Measurements from ENCODE around the gene P4HA1.

The P4HA1 gene

GRCh38 chr10:73093922-73094850 is 2.5 kb downstream of the P4HA1 start:
- DNase-seq: no peak

- DNase-seq: no peak
Observed at GRCh38 chr10:73092830-73093229, 3.8 kb downstream of the P4HA1 start.

- DNase-seq: no peak
Observed at GRCh38 chr10:73088304-73088703, 8.4 kb downstream of the P4HA1 start.

GRCh38 chr10:73086816-73087215 is 9.8 kb downstream of the P4HA1 start:
- no peak for DNase-seq

DNA sequence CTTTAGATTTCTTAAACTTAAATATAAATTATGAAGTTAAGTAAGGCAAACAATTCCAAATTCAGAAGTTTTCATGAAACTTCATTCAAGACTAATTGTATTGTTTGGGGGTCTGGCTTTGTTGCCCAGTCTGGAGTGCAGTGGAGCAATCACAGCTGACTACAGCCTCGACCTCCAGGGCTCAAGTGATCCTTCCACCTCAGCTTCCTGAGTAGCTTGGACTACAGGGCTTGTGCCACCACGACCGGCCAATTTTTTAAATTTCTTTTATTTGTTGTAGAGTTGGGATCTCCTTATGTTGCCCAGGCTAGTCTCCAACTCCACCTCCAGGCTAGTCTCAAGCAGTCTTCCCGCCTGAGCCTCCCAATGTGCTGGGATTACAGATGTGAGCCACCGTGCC is 12.5 kb downstream of the P4HA1 start:
- no peak for DNase-seq

GRCh38 chr10:73083221-73083620 is 13.4 kb downstream of the P4HA1 start:
- no peak for DNase-seq

GRCh38 chr10:73079779-73080541 is 16.7 kb downstream of the P4HA1 start:
- no peak for DNase-seq

DNA sequence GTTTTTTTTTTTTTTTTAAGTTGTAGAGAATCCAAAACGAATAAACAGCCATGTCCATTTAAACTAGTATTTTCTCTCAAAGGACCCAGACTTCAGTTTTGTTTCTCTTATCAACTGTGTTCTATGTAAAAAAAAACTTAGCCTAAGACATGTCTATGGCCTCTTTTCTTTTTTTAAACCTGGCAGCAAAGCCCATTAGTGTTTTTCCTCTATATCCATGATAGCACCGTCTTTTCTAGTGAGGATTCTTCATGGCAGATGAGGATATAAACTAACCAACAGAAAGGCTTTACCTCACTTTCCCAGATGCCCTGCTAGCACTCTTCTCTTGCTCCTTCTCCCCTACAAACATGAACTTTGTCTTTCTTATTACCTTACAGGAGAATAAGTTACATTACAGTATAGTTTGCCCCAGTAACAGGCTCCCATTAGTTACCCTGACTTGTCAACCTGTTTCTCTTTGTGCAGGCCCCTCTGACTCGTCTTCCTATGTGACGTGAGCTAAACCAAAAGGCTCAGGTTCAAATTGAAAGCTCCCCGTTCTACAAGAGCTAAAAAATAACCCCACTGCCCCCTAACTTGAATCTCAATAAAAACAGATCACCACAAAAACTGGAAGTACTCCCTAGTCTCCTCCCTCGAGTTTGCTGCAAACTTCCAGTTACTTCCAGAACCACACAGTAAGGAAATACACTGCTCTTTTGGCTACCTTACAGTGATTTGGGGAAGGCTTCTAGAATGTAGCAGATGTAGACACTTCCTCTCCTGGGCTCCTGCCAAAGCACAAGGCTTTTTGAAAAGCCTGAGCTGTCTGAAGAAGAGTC is 20.1 kb downstream of the P4HA1 start:
- DNase-seq: no peak

DNA sequence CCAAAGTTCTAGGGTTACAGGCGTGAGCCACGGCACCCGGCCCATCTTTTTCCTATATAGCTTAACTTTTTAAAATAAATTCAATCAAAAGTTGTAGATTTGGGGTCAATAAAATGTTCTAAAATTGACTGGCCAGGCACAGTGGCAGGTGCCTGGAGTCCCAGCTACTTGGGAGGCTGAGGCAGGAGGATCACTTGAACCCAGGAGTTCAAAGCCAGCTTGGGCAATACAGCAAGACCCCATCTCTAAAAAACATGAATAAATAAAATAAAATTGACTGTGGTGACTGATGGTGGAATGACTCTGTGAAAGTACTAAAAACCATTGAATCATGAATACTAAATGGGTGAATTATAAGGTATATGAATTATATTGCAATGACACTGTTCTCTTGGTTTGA is 20.8 kb downstream of the P4HA1 start:
- no peak for DNase-seq

GRCh38 chr10:73073627-73074026 is 23.0 kb downstream of the P4HA1 start:
- DNase-seq: no peak

DNA sequence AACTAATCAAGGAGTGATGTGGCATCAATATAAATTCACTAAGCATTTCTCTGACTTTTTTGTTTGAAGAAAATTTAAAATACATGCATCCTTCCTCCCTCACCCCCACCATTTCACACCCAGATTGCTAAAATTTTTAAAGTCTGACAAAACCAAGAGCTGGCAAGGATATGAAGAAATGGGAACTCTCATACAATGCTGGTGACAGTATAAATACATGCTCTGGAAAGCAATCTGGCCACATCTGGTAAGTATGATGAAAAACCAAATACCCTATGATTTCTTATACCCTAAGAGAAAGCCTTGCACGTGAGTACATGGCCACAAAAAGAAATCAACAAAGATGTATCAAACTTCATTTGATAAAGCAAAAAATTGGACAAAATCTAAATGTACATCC is 31.2 kb downstream of the P4HA1 start:
- no peak for DNase-seq

DNA sequence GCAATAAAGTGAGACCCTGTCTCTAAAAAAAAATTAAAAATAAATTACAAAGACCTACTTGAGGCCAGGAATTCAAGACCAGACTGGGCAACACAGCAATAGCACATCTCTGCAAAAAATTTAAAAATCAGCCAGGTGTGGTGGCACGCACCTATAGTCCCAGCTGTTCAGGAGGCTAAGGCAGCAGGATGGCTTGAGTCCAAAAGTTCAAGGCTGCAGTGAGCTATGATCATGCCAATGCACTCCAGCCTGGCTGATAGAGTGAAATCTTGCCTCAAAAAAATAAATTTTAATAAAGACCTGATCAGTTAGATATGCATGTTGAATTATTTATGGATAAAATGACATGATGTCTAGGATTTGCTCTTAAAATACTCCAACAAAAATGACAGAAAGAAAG is 34.9 kb downstream of the P4HA1 start:
- DNase-seq: no peak

DNA sequence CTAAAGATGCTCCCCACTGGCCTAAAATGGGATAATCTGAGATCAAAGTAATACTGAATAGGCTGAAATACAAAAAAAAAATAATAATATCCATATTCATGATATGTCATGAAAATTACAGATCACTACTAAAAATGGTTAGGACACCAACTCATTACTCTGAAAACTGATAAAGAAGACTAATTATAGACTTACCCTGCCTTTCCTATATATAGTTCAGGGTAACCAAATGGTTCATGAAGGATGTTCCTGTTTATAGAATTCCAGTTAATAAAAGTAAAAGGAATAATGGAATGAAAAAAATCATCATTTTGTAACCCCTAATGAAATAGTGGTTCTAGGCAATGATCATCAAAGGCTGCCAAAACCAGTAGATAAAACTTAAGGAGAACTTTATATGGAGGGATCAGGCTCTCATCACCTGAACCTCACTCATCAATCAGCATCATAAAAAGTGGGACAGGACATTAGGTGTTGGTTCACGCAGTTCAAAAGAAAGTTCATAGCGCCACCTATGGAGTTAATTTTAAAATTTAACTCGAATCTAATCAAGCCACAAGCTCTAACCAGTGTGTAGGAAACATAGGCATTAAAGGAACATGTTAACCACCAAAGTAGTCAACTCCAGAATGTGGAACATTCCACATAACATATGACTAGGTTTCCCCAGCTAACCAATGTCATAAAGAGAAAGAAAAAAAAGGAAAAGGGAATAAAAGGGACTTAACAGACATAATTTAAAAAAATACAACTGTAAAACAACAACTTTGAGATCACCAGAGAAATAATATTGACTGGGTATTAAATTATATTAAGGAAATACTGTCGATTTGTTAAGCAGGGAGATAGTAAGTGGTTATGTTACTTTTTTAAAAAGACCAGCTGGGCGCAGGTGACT is 35.7 kb downstream of the P4HA1 start:
- peak; percentile 51 for DNase-seq

GRCh38 chr10:73060173-73060572 is 36.5 kb downstream of the P4HA1 start:
- DNase-seq: no peak

DNA sequence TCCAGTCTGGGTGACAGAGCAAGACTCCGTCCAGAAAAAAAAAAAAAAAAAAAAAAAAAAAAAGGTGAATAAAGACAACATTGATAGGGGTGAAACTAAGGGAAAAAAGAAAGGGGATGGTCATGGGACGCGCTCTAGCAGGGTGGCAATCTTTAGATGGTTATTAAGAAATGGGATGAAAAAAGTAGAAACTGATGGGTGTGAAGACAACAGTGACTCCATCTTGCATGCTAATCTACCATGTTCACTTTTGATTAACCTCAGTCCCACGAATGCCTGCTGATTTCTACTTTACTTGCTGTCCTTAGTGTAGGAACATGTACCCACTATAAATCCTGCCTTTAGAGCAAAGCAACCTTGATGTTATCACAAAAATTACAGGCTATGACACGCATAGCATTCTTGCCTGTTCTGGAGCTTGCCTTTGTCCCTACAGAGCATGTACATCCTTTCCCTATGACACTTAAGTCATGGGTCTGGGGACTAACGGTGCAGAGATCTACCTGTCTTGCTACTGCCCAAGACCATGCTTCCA is 38.5 kb downstream of the P4HA1 start:
- DNase-seq: no peak

DNA sequence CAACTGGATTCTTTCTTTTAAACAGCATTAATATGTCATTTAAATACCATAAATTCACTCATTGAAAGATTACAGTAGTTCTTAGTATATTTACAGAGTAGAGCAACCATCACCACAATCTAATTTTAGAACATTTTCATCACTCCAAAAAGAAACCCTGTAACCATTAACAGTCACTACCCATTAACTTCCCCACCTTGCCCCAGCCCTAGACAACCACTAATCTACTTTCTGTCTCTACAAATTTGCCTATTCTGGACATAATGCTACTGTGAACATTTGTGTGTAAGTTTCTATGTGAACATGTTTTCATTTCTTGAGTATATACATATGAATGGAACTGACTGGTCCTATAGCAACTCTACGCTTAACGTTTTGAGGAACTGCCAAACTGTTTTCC is 42.4 kb downstream of the P4HA1 start:
- DNase-seq: no peak

DNA sequence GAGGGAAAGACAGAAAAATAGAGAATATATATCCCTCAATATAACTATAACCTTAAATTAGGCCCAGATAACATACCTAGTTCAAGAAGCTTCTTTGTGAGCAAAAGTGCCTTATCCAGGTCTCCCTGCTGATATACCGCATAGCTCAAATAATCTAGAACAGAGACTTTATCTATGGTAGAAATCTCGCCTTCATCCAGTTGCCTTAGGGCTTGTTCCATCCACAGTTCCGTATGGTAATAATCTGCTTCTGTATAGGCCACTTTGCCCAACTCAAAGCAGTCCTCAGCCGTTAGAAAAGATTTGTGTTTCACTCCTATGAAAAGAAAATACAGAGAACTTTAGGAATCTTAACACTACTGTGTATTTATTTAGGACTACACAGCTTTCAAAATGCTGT is 43.4 kb downstream of the P4HA1 start:
- DNase-seq: no peak

- no peak for DNase-seq
Observed at GRCh38 chr10:73044378-73045285, 52.0 kb downstream of the P4HA1 start.

DNA sequence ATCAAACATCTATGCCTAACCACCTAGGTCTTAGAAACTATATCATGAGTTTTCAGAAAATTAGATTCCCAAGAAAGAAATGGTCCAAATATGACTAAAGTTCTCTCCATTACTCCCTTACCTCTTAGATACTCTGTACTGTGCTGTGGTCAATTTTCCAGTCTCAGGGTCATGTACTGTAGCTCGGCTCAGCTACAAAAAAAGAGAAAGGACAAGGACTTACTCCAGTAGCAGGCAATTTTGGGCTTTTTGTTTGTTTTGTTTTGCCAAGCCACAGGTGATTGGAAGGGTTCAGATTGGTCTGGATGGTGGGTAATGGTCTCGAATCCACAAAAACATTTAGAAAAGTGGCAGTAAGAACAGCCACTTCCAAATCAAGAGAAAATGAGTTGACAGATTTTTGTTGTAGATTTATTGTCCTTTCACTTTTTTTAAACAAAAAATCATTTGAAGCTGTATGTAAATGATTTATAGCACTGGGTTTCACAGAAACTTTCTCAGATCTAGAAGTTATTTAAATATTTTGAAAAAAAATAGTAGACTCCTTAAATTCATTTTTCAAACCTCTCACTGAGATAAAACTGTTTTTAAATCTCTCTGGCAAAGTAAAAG is 52.8 kb downstream of the P4HA1 start:
- DNase-seq: no peak

- no peak for DNase-seq
Observed at GRCh38 chr10:73043319-73043718, 53.3 kb downstream of the P4HA1 start.

All from NCI-H774 (cell line).